Activated effector memory CD4-positive, alpha-beta T cell treated with anti-CD3 and anti-CD28 coated beads, Interleukin-2, amount 50 U/mL, for 16 hours (primary cell): ENCODE results near the gene RIPK3.
"Not testable (repeated sequence)": the region's sequence is repeated elsewhere in the genome, so short reads cannot be mapped to it uniquely, and the experiment has no call there.

Experiments used
- DNase-seq: peaks from one replicate; pipeline ENCODE4 v3.0.0-alpha.2; 2020

The RIPK3 gene

DNA sequence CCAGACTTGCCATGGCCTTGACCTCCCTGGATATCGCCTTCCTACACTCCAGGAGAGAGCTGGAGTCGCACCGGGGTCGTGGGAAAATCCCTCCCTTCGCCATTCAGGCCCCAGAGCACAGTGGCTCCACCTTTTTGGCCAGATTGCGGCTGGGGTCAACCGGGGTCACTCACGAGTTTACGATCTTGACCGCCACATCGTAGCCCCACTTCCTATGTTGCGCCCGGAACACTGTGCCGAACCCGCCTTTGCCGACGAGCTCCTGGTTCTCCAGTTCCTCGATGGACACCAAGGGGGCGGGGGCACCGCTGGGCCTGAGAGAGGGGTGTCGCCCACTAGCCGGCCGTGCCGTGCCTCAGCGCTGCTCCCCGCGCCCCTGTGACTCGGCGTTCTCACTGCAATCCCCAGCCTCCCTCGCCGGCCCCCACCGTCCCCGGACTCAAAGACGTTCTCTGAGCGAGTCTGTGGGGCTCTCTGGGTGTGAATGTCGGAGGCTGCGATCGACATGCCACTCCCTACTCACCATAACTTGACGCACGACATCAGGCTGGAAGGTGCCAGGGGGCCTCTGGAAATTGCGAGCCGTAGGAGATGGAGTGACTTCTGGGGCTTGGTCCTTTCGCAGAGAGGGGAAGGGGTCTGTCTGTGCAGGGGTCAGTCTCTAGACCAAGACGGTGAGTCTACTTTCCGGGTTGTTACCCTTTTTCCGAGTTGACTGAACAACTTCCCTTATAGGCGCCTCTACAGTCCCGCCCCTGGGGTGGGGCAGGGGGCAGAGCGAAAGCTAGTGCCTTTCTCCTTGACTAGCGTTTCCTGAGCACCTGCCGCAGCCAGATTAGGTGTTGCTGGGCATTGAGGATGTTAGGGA is at the start of gene RIPK3:
Gene RIPK3, minus strand, starts transcription at position 708 of the 868 bp plus-strand sequence. Its CDS starts 165 bp downstream, at position 543.
- DNase-seq, result peak; percentile 90

DNA sequence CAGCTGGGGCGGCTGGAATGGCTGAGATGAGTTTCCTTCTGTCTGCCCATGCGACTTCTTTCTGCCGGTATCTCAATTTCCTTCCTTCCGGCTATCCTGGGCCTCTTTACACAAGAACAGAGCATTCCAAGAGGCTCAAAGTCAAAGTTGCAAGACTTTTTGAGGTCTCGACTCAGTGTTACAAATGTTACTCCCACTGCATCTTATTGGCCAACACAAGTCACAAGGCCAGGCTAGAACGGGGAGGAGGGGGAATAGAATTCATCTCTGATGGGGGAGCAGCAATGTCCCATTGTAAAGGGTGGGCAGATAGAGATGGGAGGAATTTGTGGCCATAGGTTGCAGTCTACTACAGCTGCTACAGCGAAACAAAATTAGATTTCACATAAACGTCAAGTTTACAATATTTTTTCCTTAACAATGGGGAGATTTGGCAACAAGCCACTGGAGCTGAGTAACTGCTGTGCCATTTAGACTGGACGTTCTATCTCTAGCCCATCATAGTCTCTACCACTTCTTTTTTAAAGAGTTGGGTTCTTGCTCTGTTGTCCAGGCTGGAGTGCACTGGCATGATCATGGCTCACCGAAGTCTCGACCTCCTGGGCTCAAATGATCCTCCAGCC is 49.5 kb upstream of the RIPK3 start:
- DNase-seq, result no peak

DNA sequence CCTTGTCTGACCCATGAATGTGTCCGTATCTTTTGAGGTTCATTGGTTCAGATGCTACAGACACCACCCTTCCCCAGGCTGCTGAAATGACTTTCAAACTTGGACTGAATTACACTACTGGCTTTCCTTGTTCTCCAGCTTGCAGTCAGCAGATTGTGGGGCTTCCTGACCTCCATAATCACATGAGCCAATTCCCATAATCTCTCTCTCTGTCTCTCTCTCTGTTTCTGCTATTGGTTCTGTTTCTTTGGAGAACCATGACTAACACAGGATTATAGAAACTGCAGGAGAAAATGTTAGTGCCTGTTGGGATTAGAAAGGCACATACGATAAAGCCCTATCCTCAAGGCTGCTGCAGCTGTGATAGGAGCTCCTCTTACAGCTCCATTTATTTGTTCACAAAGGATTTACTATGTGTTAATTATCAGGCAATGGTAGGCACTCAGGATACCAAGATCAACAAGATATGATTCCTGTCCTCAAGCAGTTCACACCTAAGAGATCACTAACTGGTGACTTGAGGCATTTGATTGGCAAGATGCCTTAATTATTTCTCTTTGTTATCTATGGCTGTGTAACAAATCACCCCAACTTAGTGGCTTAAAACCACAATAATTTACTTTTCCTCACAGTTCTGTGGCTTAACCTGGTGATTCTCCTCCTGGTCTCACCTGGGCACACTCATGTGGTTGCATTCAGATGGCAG is 48.8 kb upstream of the RIPK3 start:
- DNase-seq, result no peak

DNA sequence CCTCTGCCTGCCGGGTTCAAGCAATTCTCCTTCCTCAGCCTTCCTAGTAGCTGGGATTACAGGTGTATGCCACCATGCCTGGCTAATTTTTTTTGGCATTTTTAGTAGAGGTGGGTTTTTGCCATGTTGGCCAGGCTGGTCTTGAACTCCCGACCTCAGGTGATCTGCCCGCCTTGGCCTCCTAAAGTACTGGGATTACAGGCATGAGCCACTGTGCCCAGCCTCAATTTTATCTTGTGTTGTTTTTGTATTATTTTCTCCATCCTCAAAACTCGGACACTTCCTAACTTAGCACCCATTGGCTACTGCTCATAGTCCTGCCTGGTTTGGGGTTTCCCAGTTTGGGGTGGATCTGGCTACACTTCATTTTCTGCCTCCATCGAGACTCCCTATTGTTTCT is 47.8 kb upstream of the RIPK3 start:
- not testable (repeated sequence) for DNase-seq

DNA sequence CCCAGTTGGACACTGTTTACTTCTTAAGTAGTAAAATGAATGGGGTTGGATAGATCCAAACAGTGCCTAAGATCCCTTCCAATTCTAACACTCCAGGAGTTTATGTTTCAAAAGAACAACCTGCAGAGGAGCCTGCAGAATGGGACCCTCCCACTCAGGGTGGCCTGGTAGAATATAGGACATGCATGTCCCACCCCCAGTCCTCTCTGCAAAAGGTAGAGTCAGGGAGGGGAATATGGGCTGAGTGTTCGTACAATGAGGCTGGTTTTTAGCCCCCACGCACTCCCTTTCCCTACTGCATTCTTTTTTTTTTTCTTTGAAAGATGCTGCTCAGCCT is 47.2 kb upstream of the RIPK3 start:
- no peak for DNase-seq

DNA sequence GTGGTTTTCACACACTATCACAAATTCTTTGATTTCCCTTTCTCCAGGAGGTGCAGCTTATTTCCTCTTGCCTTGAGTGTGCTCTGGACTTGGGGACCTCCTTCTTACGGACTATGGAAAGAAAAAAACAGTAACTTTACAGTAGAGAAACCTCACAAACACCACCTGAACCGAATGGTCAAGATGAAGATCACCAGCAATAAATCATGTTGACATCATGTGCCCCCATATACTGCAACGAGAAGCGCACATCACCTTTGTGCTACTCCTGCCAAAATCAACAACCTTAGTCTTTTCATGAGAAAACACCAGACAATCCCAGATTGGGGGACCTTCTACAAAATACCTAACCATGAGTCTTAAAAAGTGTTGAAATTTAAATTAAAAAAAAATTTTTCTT is 45.7 kb upstream of the RIPK3 start:
- no peak for DNase-seq

DNA sequence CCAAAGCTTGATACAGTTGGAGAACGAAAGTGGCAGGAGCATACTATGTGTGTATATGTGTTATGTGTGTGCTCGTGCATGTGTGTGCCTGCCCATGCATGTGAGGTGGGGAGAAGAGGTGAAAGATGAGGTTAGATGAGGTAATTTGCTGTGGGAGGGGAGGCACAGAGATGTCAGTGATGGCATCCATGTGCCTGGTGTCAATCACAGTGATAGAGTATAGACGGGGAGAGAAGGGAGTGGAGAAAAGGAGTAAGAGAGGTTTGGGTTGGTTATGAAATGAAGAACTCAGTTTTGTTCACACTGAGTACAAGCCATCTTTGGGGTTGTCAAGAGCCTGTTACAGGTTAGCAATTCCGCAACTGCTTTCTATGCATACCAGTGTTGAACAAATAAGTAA is 44.4 kb upstream of the RIPK3 start:
- no peak for DNase-seq

DNA sequence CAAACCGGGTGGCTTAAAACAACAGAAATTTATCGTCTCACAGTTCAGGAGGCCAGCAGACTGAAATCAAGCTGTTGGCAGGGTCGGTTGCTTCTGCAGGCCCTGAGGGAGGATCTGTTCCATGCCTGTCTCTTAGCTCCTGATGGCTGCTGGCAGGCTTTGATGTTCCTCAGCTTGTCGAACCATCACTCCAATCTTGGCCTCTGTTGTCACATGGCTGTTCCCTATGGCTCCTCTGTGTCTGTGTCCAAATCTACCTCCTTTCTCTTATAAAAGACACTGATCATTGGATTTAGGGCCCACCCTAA is 42.2 kb upstream of the RIPK3 start:
- no peak for DNase-seq

DNA sequence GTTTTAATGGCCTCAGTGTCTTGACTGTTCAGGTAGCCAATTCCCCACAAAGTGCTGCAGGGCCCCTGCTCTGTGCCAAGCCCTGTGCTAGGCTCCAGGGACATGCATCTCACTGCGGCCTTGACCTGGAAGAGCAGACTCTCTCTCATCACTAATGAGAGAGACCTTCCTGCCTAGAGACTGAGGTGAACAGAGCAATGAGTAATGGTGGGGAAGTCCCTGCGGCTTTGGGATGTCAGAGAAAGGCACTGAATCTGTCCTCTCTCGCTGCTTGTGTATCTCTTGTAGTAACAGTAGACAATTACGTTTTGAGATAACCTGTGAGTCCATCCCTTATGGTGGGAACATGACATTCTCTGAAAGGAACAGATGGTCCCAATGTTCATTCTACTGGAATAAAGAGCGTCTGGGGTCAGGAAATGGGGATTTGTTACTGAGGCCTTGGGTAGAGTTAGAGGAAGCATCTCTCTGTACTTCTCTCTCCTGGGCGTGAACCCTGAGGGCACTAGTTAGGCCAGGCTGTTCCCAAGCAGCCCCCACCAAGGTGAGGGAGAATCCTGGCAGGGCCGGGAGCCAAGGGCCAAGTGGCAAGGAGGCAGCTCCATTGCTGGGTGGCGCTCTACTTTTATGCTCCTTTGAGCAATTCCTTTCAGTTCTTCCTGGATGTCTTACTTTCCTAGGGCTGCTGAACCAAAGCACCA is 41.7 kb upstream of the RIPK3 start:
- DNase-seq, result no peak

DNA sequence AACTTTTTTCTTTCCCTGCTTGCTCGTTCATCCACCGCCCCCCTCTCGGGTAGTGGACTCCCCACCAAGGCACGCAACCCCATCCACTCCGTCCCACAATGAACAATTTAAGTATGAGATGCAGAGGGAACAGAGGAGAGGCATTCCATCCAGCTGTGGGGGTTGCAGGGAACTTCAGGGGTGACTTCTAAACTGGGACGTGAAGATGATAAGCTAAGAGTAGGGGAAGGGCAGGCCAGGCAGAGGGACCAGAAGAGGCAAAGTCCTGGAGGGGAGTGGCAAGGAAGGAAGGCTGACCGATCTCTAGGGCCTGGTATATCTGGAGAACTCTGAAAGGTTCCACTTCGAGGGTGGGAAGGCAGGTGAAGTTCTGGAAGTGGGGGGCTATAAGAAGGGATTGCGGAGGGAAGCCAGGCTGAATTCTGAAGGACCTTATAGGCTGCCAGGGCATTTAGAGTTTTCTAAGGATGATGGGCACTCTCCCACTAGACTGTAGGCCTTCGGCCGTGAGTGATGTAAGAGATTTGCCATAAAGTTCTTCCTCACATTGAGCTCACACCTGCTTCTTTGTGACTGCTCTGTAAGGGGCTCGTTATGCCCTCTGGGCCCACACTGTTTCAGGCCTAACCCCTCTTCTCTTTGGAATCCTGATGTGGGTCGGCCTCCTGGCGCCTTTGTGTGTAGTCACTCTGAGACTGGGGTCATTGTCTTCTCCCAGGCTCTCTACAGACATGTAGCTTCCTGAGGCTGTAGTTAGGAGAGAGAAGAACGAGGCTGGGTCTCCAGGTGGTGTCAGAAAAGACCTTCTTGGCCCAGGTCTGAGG is 40.3 kb upstream of the RIPK3 start:
- no peak for DNase-seq

DNA sequence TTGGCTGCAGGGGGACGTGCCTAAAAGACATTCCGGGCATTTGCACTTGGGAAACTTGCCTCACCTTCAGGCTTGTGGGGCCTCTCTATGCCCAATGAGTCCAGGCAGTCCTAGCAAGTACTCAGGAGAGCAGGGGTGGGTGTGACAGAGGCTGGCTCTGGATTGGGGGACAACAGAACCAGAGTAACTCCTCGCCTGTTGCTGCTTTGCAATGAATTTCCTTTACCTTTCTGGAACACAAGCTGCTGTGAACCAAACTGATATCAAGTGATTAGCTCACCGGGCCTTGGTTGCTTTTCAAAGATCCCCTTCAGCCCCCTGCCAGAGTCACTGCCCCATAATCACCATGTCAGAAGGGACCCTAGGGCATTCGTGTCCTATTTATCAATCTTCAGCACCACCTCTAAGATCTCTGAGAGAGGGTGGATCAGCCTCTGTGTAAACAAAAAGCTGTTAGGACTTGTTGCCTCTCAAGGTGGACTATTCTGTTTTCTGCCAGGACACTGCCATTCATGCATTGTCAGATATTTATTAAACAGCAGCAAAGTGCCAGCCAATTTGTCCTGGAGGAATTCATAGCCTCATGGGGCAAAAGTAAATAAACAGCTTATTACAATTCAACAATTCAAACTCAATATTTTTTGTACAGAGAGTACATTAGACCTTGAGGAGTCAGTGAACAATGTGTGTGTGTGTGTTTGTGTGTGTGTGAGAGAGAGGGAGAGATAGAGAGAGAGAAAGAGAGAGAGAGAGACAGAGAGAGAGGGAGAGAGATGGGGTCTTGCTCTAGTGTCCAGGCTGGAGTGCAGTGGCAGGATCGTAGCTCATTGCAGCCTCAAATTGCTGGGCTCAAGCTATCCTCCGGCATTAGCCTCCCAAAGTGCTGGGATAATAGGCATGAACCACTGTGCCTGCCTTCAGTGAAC is 39.5 kb upstream of the RIPK3 start:
- DNase-seq, result no peak

DNA sequence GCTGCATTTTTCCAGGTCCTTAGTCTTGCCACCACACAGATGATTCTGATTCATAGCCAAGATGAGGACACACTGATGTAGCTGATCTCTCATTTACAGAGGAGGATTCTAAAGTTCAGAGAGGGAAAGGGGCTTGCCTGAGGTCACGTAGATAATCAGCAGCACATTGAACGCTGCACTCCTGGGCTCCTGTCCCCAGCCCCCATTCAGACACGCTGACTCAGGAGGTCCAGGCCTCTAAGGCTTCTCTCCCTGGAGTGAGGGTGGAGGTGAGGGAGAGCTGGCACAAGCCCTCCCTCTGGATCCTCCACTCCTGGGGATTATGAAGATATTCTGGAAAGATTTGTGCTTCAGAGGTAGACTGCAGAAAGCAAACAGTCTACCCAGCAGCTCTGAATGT is 38.5 kb upstream of the RIPK3 start:
- no peak for DNase-seq

DNA sequence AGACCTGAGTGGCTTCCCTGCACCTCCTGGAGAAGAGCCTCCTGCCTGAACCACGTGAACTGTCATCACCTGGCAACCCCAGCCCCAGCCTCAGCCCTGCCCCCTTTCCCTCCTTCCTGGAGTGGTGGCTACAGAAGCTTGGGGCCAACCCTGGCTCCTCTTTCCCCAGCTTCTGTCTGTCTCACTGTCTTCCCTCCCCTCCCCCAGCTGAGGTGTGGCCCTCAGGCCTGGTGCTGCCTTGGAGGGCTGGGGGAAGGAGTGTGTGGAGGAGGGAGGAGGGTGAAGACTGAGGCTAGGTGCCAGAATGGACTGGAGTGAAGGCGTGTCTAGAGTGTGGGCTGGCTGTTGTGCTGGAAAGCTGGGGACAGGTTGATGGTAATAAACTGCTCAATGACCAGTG is 37.9 kb upstream of the RIPK3 start:
- no peak for DNase-seq

DNA sequence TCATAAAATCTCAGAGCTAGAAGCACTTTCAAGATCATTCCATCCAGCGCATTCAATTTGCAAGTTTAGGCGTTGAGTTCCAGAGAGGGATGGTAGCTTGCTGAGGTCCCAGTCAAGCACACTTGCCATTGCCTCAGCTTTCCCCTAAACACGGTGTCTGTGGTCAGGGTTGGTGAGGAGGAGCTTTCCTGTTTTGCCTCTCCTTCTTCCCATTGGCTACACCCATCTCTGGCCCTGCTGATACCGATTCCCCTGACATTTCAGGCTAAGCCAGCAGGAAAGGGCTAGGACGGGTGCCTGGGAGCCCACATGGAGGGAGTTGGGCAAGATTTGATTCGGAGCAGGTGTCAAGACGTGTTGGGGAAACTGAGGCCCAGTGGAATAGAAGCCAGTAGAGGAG is 37.3 kb upstream of the RIPK3 start:
- no peak for DNase-seq

DNA sequence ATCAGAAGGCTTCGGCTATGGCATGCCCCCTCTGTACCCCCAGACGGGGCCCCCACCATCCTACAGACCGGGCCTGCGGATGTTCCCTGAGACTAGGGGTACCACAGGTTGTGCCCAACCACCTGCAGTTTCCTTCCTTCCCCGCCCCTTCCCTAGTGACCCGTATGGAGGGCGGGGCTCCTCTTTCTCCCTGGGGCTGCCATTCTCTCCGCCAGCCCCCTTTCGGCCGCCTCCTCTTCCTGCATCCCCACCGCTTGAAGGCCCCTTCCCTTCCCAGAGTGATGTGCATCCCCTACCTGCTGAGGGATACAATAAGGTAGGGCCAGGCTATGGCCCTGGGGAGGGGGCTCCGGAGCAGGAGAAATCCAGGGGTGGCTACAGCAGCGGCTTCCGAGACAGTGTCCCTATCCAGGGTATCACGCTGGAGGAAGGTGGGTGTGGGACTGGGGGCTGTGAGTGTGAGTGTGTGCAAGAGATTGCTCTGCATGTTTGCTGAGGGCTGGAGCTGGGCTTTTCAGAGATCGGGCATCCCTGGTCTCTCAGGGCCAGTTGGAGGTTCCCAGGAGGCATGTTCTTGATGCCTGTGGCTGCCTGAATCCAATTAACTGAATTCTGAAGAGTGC is 36.8 kb upstream of the RIPK3 start:
- no peak for DNase-seq

DNA sequence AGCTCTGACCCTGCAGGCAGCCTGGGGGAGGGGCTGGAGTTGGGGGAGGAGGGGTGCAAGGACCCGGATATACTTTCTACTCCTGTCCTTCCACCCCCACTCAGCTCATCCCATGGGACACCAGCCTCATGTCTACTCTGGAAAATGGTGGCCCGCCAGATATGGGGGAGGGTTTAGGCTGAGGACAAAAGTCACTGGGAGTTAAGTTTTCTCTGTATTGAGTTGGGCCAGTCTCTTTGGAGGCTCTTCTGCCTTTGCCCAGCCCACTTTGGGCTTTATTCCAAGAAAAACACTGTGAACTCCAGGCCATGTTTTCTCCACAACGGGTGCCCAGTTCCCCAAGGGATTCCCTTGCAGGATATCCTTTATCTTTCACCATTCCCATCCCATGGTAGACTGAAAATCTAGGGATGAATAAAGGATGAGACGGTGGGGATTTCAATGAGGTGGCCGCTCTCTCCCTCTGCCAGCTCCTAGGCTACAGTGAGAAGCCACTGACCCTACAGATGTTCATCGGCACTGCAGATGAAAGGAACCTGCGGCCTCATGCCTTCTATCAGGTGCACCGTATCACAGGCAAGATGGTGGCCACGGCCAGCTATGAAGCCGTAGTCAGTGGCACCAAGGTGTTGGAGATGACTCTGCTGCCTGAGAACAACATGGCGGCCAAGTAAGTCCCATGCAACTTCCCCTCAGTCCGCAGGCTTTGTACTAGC is 33.1 kb upstream of the RIPK3 start:
- DNase-seq, result no peak

DNA sequence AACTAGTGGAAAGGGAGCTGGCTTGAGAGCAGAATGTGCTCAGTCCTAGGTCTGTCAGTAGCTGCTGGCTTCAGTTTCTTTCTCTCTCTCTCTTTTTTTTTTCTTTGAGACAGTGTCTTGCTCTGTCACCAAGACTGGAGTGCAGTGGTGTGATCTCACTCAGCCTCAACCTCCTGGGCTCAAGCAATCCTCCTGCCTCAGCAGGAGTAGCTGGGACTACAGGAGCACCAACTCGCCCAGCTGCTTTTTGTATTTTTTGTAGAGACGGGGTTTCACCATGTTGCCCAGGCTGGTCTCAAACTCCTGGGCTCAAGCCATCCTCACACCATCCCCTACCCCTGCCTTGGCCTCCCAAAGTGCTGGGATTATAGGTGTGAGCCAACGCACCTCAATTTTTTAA is 31.8 kb upstream of the RIPK3 start:
- DNase-seq, result not testable (repeated sequence)

DNA sequence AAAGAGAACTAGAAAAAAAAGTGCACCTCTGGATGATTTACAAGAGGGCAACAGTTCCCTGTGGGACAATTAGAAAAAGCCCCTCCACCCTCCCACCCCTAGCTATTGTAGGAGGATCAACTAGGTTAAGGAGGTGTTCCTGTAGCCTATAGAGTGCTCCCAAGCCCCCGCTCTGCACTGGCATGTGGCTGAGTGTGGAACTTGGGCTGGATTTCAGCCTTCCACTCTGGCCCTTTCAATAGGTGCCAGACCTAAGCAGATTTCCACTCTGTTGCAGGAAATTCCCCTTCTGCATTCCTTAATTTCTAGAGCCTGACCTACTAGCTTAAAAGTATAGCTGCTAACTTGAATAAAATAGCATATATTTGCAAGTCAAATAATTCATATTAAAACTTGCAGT is 31.0 kb upstream of the RIPK3 start:
- DNase-seq, result no peak

DNA sequence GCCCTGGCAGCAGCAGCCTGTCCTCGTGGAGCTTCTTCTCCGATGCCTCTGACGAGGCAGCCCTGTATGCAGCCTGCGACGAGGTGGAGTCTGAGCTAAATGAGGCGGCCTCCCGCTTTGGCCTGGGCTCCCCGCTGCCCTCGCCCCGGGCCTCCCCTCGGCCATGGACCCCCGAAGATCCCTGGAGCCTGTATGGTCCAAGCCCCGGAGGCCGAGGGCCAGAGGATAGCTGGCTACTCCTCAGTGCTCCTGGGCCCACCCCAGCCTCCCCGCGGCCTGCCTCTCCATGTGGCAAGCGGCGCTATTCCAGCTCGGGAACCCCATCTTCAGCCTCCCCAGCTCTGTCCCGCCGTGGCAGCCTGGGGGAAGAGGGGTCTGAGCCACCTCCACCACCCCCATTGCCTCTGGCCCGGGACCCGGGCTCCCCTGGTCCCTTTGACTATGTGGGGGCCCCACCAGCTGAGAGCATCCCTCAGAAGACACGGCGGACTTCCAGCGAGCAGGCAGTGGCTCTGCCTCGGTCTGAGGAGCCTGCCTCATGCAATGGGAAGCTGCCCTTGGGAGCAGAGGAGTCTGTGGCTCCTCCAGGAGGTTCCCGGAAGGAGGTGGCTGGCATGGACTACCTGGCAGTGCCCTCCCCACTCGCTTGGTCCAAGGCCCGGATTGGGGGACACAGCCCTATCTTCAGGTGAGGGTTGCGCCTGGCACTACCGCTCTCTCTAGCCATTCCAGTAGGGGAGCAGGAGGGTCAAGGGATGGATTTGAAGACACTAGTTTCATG is 30.3 kb upstream of the RIPK3 start:
- DNase-seq, result no peak

DNA sequence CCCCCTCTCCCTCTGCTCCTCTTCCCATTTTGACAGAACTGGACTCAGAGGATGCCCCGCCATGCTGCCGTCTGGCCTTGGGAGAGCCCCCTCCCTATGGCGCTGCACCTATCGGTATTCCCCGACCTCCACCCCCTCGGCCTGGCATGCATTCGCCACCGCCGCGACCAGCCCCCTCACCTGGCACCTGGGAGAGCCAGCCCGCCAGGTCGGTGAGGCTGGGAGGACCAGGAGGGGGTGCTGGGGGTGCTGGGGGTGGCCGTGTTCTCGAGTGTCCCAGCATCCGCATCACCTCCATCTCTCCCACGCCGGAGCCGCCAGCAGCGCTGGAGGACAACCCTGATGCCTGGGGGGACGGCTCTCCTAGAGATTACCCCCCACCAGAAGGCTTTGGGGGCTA is 29.7 kb upstream of the RIPK3 start:
- DNase-seq, result no peak
